ACC112 (cell line): ENCODE measurements around the gene MRGPRG.

Experiments used
- H2AFZ ChIP-seq: fragments of 200-600 bp; sonication (generic); one replicate; pipeline ENCODE4 v1.6.0; 2017; ENCODE audit warnings: antibody characterized with exemption, low read length; ENCODE audit not compliant: unreplicated experiment
- H3K27ac ChIP-seq: fragments of 200-600 bp; sonication (generic); 2 replicates; pipeline ENCODE4 v1.5.1; 2014; ENCODE audit warnings: low read depth, mild to moderate bottlenecking, antibody characterized with exemption, low read length, moderate library complexity
- H3K27me3 ChIP-seq: fragments of 200-600 bp; sonication (generic); 2 replicates; pipeline ENCODE4 v1.6.1; 2014; ENCODE audit warnings: mild to moderate bottlenecking, antibody characterized with exemption, low read length, moderate library complexity, mixed read lengths; ENCODE audit not compliant: insufficient read depth
- H3K36me3 ChIP-seq: fragments of 200-600 bp; sonication (generic); 2 replicates; pipeline ENCODE4 v1.6.1; 2016; ENCODE audit warnings: mild to moderate bottlenecking, antibody characterized with exemption, low read length, moderate library complexity, mixed read lengths; ENCODE audit not compliant: insufficient read depth
- H3K4me1 ChIP-seq: fragments of 200-600 bp; sonication (generic); one replicate; pipeline ENCODE4 v1.6.1; 2016; ENCODE audit warnings: low read length, mixed read lengths; ENCODE audit not compliant: insufficient read depth, unreplicated experiment, control insufficient read depth
- H3K4me3 ChIP-seq: fragments of 200-600 bp; sonication (generic); 2 replicates; pipeline ENCODE4 v1.5.1; 2014; ENCODE audit warnings: mild to moderate bottlenecking, low read depth, low read length
- H3K79me2 ChIP-seq: fragments of 200-600 bp; sonication (generic); one replicate; pipeline ENCODE4 v1.6.0; 2016; ENCODE audit warnings: low read length; ENCODE audit not compliant: control insufficient read depth, unreplicated experiment, insufficient read depth

The MRGPRG gene

GRCh38 chr11:3181725-3182461, 36.7 kb downstream of the MRGPRG start:
- H3K27me3 ChIP-seq, result peaks cover 5% of the 10 kb centered on the region
- H3K4me1 ChIP-seq, result peaks cover 7% of the 10 kb centered on the region
- H2AFZ ChIP-seq, result no peak overlapping the region
- H3K27ac ChIP-seq, result no peak overlapping the region
- H3K36me3 ChIP-seq, result no peaks in the 10 kb centered on the region
- H3K4me3 ChIP-seq, result no peak overlapping the region
- no peaks in the 10 kb centered on the region for H3K79me2 ChIP-seq

- no peak overlapping the region for H2AFZ ChIP-seq
- H3K27me3 ChIP-seq, result peaks cover 4% of the 10 kb centered on the region; the same call in 1 of the 2 replicates
- no peak overlapping the region for H3K27ac ChIP-seq
- peaks cover 7% of the 10 kb centered on the region for H3K4me1 ChIP-seq
- no peaks in the 10 kb centered on the region for H3K79me2 ChIP-seq
- no peak overlapping the region for H3K4me3 ChIP-seq
- H3K36me3 ChIP-seq, result no peaks in the 10 kb centered on the region
Observed at GRCh38 chr11:3180869-3181268, 37.7 kb downstream of the MRGPRG start.

- H3K27ac ChIP-seq, result peak overlapping the region; percentile 45; the same call in 1 of the 2 replicates
- peaks cover 7% of the 10 kb centered on the region for H3K4me1 ChIP-seq
- H3K36me3 ChIP-seq, result no peaks in the 10 kb centered on the region
- H3K4me3 ChIP-seq, result no peak overlapping the region
- H2AFZ ChIP-seq, result no peak overlapping the region
- H3K79me2 ChIP-seq, result no peaks in the 10 kb centered on the region
- H3K27me3 ChIP-seq, result peaks cover 4% of the 10 kb centered on the region; the same call in 1 of the 2 replicates
Observed at GRCh38 chr11:3178349-3178748, 40.3 kb downstream of the MRGPRG start.

GRCh38 chr11:3177931-3178330, 40.7 kb downstream of the MRGPRG start:
- H3K36me3 ChIP-seq, result no peaks in the 10 kb centered on the region
- peaks cover 4% of the 10 kb centered on the region for H3K27me3 ChIP-seq
- no peak overlapping the region for H2AFZ ChIP-seq
- peak overlapping the region; percentile 45; the same call in 1 of the 2 replicates for H3K27ac ChIP-seq
- no peaks in the 10 kb centered on the region for H3K79me2 ChIP-seq
- peaks cover 7% of the 10 kb centered on the region for H3K4me1 ChIP-seq
- no peak overlapping the region for H3K4me3 ChIP-seq

GRCh38 chr11:3176487-3176886, 42.1 kb downstream of the MRGPRG start:
- Histone ChIP-seq H3K79me2 (no peaks in the 10 kb centered on the region), H3K27ac (no peak overlapping the region), H2AFZ (no peak overlapping the region), H3K4me3 (no peak overlapping the region), H3K4me1 (peaks cover 7% of the 10 kb centered on the region), H3K27me3 (peaks cover 8% of the 10 kb centered on the region), H3K36me3 (no peaks in the 10 kb centered on the region)

GRCh38 chr11:3175194-3175593, 43.4 kb downstream of the MRGPRG start:
- peaks cover 10% of the 10 kb centered on the region for H3K27me3 ChIP-seq
- no peak overlapping the region for H3K4me3 ChIP-seq
- H3K27ac ChIP-seq, result no peak overlapping the region
- H3K4me1 ChIP-seq, result peaks cover 9% of the 10 kb centered on the region
- H3K79me2 ChIP-seq, result no peaks in the 10 kb centered on the region
- H2AFZ ChIP-seq, result no peak overlapping the region
- H3K36me3 ChIP-seq, result no peaks in the 10 kb centered on the region

- Histone ChIP-seq H3K36me3 (no peaks in the 10 kb centered on the region), H3K27me3 (peaks cover 10% of the 10 kb centered on the region), H3K4me1 (peaks cover 14% of the 10 kb centered on the region), H2AFZ (no peak overlapping the region), H3K79me2 (no peaks in the 10 kb centered on the region), H3K27ac (no peak overlapping the region), H3K4me3 (no peak overlapping the region)
Observed at GRCh38 chr11:3174387-3174786, 44.2 kb downstream of the MRGPRG start.

GRCh38 chr11:3173795-3174194, 44.8 kb downstream of the MRGPRG start:
- H2AFZ ChIP-seq, result no peak overlapping the region
- no peaks in the 10 kb centered on the region for H3K79me2 ChIP-seq
- H3K27ac ChIP-seq, result no peak overlapping the region

GRCh38 chr11:3171931-3172560, 46.6 kb downstream of the MRGPRG start:
- Histone ChIP-seq H3K79me2 (no peaks in the 10 kb centered on the region), H3K4me3 (no peak overlapping the region), H3K4me1 (peaks cover 13% of the 10 kb centered on the region), H3K27me3 (peaks cover 10% of the 10 kb centered on the region), H2AFZ (no peak overlapping the region), H3K36me3 (no peaks in the 10 kb centered on the region), H3K27ac (no peak overlapping the region)

More at GRCh38 chr11:3173795-3174194, 44.8 kb downstream of the MRGPRG start:
- Histone ChIP-seq H3K4me3 (no peak overlapping the region), H3K27me3 (peaks cover 10% of the 10 kb centered on the region), H3K36me3 (no peaks in the 10 kb centered on the region), H3K4me1 (peaks cover 20% of the 10 kb centered on the region)

- H3K4me3 ChIP-seq, result no peak overlapping the region
- H3K27ac ChIP-seq, result no peak overlapping the region
- peaks cover 13% of the 10 kb centered on the region for H3K4me1 ChIP-seq
- no peak overlapping the region for H2AFZ ChIP-seq
- H3K27me3 ChIP-seq, result peaks cover 6% of the 10 kb centered on the region; the same call in 1 of the 2 replicates
- H3K79me2 ChIP-seq, result no peaks in the 10 kb centered on the region
- no peaks in the 10 kb centered on the region for H3K36me3 ChIP-seq
Observed at GRCh38 chr11:3170756-3171650, 47.6 kb downstream of the MRGPRG start.
